AG20443 (cell line): Measurements from ENCODE around the gene USP46.

Experiments used
- DNase-seq: peaks from one replicate; pipeline ENCODE4 v3.0.0; 2012; ENCODE audit warnings: low spot score, mixed read lengths

USP46 gene, protein sequence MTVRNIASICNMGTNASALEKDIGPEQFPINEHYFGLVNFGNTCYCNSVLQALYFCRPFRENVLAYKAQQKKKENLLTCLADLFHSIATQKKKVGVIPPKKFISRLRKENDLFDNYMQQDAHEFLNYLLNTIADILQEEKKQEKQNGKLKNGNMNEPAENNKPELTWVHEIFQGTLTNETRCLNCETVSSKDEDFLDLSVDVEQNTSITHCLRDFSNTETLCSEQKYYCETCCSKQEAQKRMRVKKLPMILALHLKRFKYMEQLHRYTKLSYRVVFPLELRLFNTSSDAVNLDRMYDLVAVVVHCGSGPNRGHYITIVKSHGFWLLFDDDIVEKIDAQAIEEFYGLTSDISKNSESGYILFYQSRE

GRCh38 chr4:52659001-52659721 lies at the start of gene USP46:
USP46 (minus strand) TSS chr4:52659301; CDS start chr4:52659150, 151 bp downstream.
- DNase-seq = peak; percentile 98

- DNase-seq = no peak
Measured at GRCh38 chr4:52704661-52705060, 45.6 kb upstream of the USP46 start.

GRCh38 chr4:52704133-52704532 lies 45.0 kb upstream of the USP46 start:
- DNase-seq = peak; percentile 26

- DNase-seq = no peak
Measured at GRCh38 chr4:52701207-52701606, 42.1 kb upstream of the USP46 start.

DNA sequence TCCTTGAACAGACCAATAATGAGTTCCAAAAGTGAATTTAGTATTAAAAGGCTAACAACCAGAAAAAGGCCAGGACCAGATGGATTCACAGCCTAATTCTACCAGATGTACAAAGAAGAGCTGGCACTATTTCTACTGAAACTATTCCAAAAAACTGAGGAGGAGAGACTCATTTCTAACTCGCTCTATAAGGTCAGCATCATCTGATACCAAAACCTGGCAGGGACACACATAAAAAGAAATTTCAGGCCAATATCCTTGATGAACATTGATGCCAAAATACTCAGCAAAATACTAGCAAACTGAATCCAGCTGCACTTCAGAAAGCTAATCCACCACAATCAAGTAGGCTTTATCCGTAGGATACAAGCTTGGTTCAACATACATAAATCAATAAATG lies 35.8 kb upstream of the USP46 start:
- DNase-seq = no peak

GRCh38 chr4:52693492-52693891 lies 34.4 kb upstream of the USP46 start:
- DNase-seq = no peak

DNA sequence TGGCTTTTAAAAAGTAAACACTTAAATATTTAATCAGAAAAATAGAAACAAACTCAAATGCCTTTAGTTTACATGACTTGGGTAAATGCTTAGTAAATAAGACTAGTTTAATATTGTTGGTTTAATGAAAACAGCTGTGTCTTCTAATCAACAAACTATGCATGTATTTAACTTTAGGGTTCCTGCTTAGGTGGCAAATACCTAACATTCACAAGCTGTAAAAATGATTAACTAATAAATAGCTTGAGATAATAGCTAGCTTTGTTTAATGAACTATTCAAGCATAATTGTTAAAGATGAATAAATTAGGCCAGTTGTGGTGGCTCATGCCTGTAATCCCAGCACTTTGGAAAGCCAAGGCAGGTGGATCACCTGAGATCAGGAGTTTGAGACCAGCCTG lies 30.0 kb upstream of the USP46 start:
- DNase-seq = no peak

DNA sequence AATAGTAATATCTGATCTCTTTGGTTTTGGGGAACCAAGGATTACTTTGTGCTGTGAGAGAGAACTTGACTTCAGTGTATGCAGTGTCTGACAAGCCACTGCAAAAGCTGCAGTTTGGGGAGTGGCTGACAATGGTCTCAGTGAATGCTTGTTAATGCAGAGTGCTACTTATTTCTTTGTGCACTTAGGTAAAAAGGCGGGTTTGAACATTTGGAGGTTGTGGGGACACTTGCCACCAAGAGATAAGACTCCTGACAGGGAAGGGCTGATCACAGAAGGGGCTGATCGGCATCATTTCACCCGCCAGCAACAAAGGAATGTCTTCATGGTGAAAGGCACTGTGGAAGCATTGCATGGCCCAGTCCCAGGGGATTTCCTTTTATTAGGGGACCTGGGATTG lies 28.6 kb upstream of the USP46 start:
- no peak for DNase-seq

DNA sequence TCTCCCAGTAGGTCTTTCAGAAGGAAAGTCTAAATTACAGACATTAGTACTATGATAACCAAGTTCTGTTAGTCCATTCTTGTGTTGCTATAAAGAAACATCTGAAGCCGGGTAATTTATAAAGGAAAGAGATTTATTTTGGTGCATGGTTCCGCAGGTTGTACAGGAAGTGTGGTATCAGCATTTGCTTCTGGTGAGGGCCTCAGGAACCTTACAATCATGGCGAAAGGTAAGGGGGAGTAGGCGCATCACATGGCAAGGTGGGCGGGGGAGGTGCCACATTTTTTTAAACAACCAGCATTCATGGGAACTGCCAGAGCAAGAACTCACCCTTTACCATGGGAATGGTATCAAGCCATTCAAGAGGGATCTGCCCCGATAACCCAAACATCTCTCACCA lies 26.2 kb upstream of the USP46 start:
- DNase-seq = no peak

GRCh38 chr4:52684896-52685295 lies 25.8 kb upstream of the USP46 start:
- DNase-seq = no peak

DNA sequence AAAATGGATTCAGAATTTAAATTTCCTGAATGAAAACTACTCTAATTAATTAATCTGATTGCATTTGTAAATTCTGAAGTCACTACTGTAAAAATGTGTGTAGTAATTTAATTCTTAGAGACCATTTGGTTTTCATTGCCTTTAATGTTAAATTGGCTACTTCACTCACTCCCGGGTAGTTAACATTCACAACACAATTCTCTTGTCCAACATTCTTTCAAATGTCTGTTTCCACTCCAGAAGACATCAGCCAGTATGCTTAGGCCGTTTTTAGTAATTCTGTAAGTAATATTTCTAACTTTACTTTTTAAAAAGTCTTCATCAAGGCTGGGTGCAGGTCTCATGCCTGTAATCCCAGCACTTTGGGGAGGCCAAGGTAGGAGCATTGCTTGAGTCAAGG lies 21.3 kb upstream of the USP46 start:
- DNase-seq = no peak

- DNase-seq = no peak
Measured at GRCh38 chr4:52676536-52676935, 17.4 kb upstream of the USP46 start.

GRCh38 chr4:52675111-52675510 lies 16.0 kb upstream of the USP46 start:
- DNase-seq = no peak

DNA sequence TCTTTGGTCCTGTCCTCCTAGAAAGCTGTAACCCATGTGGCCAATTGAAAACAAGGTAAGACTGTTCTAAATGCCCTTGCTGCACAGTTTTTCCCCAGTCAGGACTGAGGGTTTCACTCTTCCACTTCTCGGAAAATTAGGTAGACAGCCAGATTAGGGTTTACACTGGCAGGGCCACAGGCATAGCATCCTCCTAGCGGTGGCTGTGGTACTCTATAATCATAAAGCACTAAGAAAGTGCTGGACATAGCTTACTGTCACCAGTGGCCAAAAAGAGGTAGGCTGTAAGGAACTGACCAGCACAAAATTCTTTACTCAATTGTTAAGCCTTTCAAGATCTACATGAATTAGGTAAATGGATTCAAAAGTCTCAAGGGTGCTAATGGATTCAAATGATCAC lies 11.6 kb upstream of the USP46 start:
- no peak for DNase-seq

GRCh38 chr4:52670121-52670520 lies 11.0 kb upstream of the USP46 start:
- DNase-seq = no peak

- DNase-seq = no peak
Measured at GRCh38 chr4:52665592-52665991, 6.5 kb upstream of the USP46 start.

GRCh38 chr4:52664479-52664878 lies 5.4 kb upstream of the USP46 start:
- no peak for DNase-seq

DNA sequence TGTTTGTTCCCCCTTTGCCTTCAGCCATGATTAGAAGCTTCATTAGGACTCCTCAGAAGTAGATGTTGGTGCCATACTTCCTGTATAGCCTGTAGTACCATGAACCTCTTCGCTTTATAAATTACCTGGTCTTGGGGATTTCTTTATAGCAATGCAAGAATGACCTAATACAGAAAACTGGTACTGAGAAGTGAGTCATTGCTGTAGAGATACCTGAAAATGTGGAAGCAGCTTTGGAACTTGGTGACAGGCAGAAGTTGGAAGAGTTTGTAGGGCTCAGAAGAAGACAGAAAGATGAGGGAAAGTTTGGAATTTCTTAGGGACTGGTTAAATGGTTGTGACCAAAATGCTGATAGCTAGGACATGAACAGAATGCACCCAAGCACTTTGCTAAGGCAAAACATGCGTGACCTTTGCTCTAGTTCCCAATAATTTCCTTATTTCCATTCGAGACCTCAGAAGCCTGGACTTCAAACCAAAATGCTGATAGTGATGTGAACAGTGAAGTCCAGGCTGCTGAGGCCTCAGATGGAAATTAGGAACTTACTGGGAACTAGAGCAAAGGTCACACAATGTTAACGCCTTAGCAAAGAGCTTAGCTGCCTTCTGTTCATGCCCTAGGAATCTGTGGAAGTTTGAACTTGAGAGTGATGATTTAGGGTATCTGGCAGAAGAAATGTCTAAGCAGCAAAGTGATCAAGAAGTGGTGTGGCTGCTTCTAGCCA lies 3.0 kb upstream of the USP46 start:
- DNase-seq = no peak

DNA sequence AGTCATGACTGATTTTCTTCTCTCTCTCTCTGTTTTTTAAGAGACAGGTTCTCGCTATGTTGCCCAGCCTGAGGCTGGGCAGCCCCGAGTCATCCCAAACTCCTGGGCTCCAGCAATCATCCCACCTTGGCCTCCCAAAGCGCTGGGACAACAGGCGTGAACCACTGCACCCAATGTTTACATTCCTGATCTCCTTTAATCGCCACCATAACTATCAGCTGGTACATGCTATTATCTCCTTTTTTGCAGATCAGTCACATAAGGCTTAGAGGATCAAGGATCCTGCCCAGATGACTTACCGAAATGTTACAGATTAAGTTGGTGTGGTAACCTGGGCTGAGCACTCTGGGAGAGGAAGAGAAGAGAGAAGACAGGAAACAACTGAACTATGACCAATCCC lies 1.5 kb upstream of the USP46 start:
- DNase-seq = no peak

- peak; percentile 75 for DNase-seq
Measured at GRCh38 chr4:52659722-52660261, 691 bp upstream of the USP46 start.

- DNase-seq = peak; percentile 41
Measured at GRCh38 chr4:52658641-52659000, 480 bp downstream of the USP46 start.

DNA sequence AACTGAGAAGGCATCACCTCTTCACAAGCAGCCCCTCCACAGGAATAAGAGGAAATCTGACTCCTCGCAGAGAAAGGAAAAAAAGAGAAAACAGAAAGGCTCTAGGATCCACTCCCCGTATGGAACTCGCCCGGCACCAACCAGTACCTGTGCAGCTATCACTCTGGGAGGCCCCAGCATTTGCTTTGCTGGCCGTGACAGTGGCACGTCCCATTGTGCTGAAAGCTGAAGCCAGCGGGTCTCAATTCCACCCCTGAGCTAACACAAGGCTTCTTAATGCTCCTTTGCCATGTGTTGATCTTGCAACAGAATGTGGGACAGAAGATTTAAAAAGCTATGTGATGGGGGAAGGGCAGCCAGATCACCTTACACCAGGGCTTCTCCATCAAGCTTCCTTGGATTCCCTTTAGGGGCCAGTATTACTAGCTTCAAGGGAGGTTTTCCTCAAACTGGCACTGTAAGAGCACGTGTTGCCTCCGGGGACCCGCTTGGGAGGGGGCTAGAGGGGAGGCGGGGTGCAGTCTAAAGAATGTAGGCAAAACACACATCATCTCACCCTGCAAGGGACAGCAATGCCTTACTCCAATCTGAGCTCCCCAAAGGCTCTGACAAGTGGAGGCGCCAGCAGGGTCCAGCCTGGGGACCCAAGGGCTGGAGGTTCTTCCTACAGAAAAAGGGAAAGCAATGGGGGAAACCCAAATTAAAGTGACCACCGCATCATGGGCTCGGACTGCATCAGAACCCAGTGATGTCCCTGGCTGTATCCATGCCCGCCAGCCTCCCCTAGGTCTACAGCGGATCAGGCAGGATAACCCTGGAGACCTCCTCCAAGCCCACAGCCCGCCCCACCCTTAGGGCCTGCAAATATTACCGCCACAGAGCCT lies 1.2 kb downstream of the USP46 start:
- peak; percentile 42 for DNase-seq
